ENCODE data around the gene TMC5. TPM values are rescaled to one million over a fixed set of nuclear protein-coding genes. Genes with fewer than 3 reads are reported as not detected.

TMC5 gene
- total and polyA plus RNA-seq, 2 donors (not counting 3 experiments of a cell fraction or from before 2014, with no cell fraction given): not detected

DNA sequence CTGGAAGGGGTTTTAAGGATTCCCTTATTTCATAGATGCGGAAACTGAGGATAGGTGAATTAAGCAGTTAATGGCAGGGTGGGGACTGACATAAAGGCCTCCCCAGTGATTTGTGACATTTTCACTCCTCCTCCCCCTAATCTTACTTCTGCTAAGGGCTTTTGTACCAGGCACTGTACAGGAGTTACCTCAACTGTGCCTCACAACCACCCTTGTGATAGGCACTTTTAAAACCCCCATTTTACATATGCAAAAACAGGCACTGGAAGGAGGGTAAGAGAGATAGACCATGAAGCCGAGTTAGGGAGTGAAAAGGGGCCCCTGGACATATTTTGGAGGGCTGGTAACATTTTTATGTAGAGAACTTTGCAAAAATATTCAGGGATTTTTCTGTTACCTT, 105.1 kb downstream of the TMC5 start:
- dilution Hi-C loops (cut with MboI; ENCODE audit: extremely low pct_ligation_motif_present, low sequenced_read_pairs): no loop called here
- ChIA-PET POLR2A (no interaction called here), CTCF (interaction anchor here (5.1 kb wide), 1 partner anchor 20 kb away, joined by 28 read pairs; no protein-coding TSS in a partner anchor)
- H2AFZ ChIP-seq (ENCODE audit: low read depth, low read length): peak overlapping the region; percentile 15
- no peak overlapping the region for H3K27ac ChIP-seq (ENCODE audit: insufficient read depth, low read depth, low read length)
- no peak for TF ChIP-seq FOS (IDR thresholded peaks at IDR 0.05; ENCODE audit: borderline replicate concordance, insufficient read depth, low read length)
- TF ChIP-seq POLR2AphosphoS5 (IDR thresholded peaks at IDR 0.05; ENCODE audit: insufficient read depth, low read depth, low read length): no peak
- no peak for TF ChIP-seq GATA2 (IDR thresholded peaks at IDR 0.05; ENCODE audit: insufficient read depth, insufficient read length, low read depth, low read length)
- no peak for TF ChIP-seq JUN (IDR thresholded peaks at IDR 0.05; ENCODE audit: borderline replicate concordance, insufficient read depth, insufficient read length, low read depth)
- intact Hi-C loops (cut with micrococcal nuclease): loop anchor here (2.0 to 10.0 kb wide), 7 partner anchors 32 to 718 kb away; partner anchors contain the start of genes ARL6IP1, COQ7, SYT17 and TMC7
- H4K20me1 ChIP-seq (replicated peaks; ENCODE audit: control insufficient read depth, extremely low read depth, insufficient read depth, low read length): no peaks in the 10 kb centered on the region
- no peak overlapping the region for H3K9ac ChIP-seq (replicated peaks; ENCODE audit: extremely low read depth, insufficient read depth, low read length)
- FAIRE-seq (no peak), DNase-seq (ENCODE audit: low read depth, low spot score) (no peak)
- H3K4me3 ChIP-seq (replicated peaks in 1 of 3; ENCODE audit: insufficient read depth in 1 of 3, low read depth in 1 of 3, low read length in 3 of 3): no peak overlapping the region
- H3K79me2 ChIP-seq (ENCODE audit: control insufficient read depth, insufficient read depth, low read length): peaks cover 38% of the 10 kb centered on the region
- no peaks in the 10 kb centered on the region for H3K36me3 ChIP-seq (ENCODE audit: control insufficient read depth in 2 of 2, extremely low read depth in 1 of 2, insufficient read depth in 2 of 2, low read length in 2 of 2)
- H3K27me3 ChIP-seq (ENCODE audit: control insufficient read depth in 2 of 2, insufficient read depth in 2 of 2, low read length in 2 of 2): no peaks in the 10 kb centered on the region
- H3K4me2 ChIP-seq (ENCODE audit: insufficient read depth, low read length): no peak overlapping the region
- peaks cover 21% of the 10 kb centered on the region for H3K4me1 ChIP-seq (ENCODE audit: control insufficient read depth, extremely low read depth, insufficient read depth, low read length)
- no TSS peak for BruUV-seq (replicated peaks)
- no peaks in the 10 kb centered on the region for H3K9me3 ChIP-seq (replicated peaks; ENCODE audit: control insufficient read depth, insufficient read depth, low read length)
- no peaks in the 10 kb centered on the region for H3K9me1 ChIP-seq (replicated peaks; ENCODE audit: control insufficient read depth, extremely low read depth, insufficient read depth, low read length)

DNA sequence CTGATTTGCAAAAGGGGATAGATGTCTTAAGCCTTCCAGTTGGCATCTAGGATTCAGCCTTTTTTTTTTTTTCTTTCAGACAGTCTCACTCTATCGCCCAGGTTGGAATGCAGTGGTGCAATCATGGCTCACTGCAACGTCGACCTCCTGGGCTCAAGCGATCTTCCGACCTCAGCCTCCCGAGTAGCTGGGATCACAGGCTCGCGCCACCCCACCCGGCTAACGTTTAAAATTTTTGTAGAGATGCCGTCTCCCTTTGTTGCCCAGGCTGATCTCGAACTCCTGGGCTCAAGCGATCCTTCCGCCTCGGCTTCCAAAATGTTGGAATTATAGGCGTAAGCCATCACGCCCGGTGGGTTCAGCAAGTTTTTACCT, 105.5 kb downstream of the TMC5 start:
- no peaks in the 10 kb centered on the region for H4K20me1 ChIP-seq (replicated peaks; ENCODE audit: control insufficient read depth, extremely low read depth, insufficient read depth, low read length)
- H3K9me1 ChIP-seq (replicated peaks; ENCODE audit: control insufficient read depth, extremely low read depth, insufficient read depth, low read length): no peaks in the 10 kb centered on the region
- FAIRE-seq (no peak), DNase-seq (ENCODE audit: low read depth, low spot score) (no peak)
- no peak overlapping the region for H3K27ac ChIP-seq (ENCODE audit: insufficient read depth, low read depth, low read length)
- no peak overlapping the region for H2AFZ ChIP-seq (ENCODE audit: low read depth, low read length)
- dilution Hi-C loops (cut with MboI; ENCODE audit: extremely low pct_ligation_motif_present, low sequenced_read_pairs): no loop called here
- intact Hi-C loops (cut with micrococcal nuclease): loop anchor here (2.0 to 10.0 kb wide), 7 partner anchors 32 to 718 kb away; partner anchors contain the start of genes ARL6IP1, COQ7, SYT17 and TMC7
- H3K36me3 ChIP-seq (ENCODE audit: control insufficient read depth in 2 of 2, extremely low read depth in 1 of 2, insufficient read depth in 2 of 2, low read length in 2 of 2): no peaks in the 10 kb centered on the region
- peaks cover 38% of the 10 kb centered on the region for H3K79me2 ChIP-seq (ENCODE audit: control insufficient read depth, insufficient read depth, low read length)
- ChIA-PET CTCF (interaction anchor here (1.3 to 3.0 kb wide), 4 partner anchors 15 to 61 kb away, joined by 3 to 28 read pairs (median 12); partner anchors contain the start of gene VPS35L), POLR2A (no interaction called here)
- no peak overlapping the region for H3K9ac ChIP-seq (replicated peaks; ENCODE audit: extremely low read depth, insufficient read depth, low read length)
- TF ChIP-seq, protein P1, sequence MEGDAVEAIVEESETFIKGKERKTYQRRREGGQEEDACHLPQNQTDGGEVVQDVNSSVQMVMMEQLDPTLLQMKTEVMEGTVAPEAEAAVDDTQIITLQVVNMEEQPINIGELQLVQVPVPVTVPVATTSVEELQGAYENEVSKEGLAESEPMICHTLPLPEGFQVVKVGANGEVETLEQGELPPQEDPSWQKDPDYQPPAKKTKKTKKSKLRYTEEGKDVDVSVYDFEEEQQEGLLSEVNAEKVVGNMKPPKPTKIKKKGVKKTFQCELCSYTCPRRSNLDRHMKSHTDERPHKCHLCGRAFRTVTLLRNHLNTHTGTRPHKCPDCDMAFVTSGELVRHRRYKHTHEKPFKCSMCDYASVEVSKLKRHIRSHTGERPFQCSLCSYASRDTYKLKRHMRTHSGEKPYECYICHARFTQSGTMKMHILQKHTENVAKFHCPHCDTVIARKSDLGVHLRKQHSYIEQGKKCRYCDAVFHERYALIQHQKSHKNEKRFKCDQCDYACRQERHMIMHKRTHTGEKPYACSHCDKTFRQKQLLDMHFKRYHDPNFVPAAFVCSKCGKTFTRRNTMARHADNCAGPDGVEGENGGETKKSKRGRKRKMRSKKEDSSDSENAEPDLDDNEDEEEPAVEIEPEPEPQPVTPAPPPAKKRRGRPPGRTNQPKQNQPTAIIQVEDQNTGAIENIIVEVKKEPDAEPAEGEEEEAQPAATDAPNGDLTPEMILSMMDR (IDR thresholded peaks at IDR 0.05; ENCODE audit: extremely low read depth in 1 of 2, insufficient read depth in 1 of 2, low read depth in 1 of 2, low read length in 2 of 2): no peak
- TF ChIP-seq POLR2A (IDR thresholded peaks at IDR 0.05; ENCODE audit: low read depth, low read length): no peak
- no peak for TF ChIP-seq GATA2 (IDR thresholded peaks at IDR 0.05; ENCODE audit: insufficient read depth, insufficient read length, low read depth, low read length)
- no peak for TF ChIP-seq POLR2AphosphoS5 (IDR thresholded peaks at IDR 0.05; ENCODE audit: insufficient read depth, low read depth, low read length)
- no peak for TF ChIP-seq EZH2 (IDR thresholded peaks at IDR 0.05; ENCODE audit: borderline replicate concordance, low read depth, low read length, severe bottlenecking)
- TF ChIP-seq, protein P2, sequence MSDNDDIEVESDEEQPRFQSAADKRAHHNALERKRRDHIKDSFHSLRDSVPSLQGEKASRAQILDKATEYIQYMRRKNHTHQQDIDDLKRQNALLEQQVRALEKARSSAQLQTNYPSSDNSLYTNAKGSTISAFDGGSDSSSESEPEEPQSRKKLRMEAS (IDR thresholded peaks at IDR 0.05; ENCODE audit: insufficient read depth, insufficient read length): no peak
- no peak for TF ChIP-seq FOS (IDR thresholded peaks at IDR 0.05; ENCODE audit: borderline replicate concordance, insufficient read depth, low read length)
- TF ChIP-seq MYC (IDR thresholded peaks at IDR 0.05; ENCODE audit: low read depth, low read length): no peak
- TF ChIP-seq JUN (IDR thresholded peaks at IDR 0.05; ENCODE audit: borderline replicate concordance, insufficient read depth, insufficient read length, low read depth): no peak
- no peaks in the 10 kb centered on the region for H3K27me3 ChIP-seq (ENCODE audit: control insufficient read depth in 2 of 2, insufficient read depth in 2 of 2, low read length in 2 of 2)
- H3K9me3 ChIP-seq (replicated peaks; ENCODE audit: control insufficient read depth, insufficient read depth, low read length): no peaks in the 10 kb centered on the region
- peaks cover 21% of the 10 kb centered on the region for H3K4me1 ChIP-seq (ENCODE audit: control insufficient read depth, extremely low read depth, insufficient read depth, low read length)
- no peak overlapping the region for H3K4me2 ChIP-seq (ENCODE audit: insufficient read depth, low read length)
- BruUV-seq (replicated peaks): no TSS peak
- H3K4me3 ChIP-seq (replicated peaks in 1 of 3; ENCODE audit: insufficient read depth in 1 of 3, low read depth in 1 of 3, low read length in 3 of 3): no peak overlapping the region
